ENCODE results near the gene CUEDC1.

The CUEDC1 gene

DNA sequence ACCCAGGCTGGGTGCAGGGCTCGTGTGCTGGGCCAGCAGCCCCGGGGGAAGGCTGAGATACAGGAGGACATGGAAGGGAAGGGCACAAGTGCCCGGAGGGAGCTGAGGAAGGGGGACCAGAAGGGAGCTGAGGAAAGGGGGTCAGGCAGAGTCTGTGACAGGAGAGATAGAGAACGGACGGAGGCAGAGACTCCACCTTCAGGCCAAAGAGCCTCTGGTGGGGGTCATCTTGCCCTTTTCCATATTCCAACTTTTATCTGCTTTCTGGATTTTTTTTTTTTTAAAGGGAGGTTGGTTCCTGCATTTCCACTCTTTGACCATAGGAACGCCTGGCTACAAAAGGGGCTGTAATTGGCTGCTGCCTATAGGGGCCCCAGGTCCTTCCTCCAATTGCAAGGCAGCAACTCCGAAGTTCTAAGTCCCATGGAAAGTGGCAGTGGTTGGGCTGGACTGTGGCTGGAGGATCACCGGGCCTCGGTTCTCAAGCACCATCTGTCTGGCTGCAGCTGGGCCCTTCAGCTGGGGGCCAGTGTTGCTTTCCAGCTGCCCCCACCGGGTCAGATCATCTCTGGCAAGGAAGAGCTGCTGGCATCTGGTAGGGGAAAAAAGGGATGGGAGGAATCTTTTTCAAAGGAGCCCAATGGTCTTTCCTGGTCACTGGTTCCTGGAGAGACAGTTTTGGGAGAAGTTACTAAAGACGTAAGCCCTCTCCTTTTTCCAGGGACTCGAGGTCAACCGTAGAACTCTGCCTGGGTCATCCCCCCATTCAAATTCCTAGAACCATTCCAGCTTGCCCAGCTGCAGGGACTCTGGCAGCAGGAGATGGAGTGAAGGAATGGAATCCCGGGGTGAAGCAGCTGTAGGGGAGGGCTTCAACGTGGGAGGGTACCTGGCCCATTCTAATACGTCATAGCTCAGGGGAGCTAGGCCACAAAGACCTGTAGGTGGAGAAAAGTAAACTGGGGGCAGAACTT is 92.2 kb downstream of the CUEDC1 start:
- TF ChIP-seq POLR2AphosphoS5 (IDR thresholded peaks at IDR 0.05; ENCODE audit: borderline replicate concordance, low read depth, low read length) (no peak), FOXP2 (optimal IDR thresholded peaks at IDR 0.05; ENCODE audit: control extremely low read depth, extremely low read length, insufficient read depth) (no peak), EZH2 (IDR thresholded peaks at IDR 0.05) (no peak)
- H3K36me3 ChIP-seq (ENCODE audit: insufficient read depth, low read length), result peaks cover 3% of the 10 kb centered on the region; the same call in 1 of the 2 replicates
- no peak for DNase-seq (ENCODE audit: low read depth, low spot score)

GRCh38 chr17:57861790-57862693 is 93.2 kb downstream of the CUEDC1 start:
- no peak for DNase-seq (ENCODE audit: low read depth, low spot score)
- no peak overlapping the region for H3K27ac ChIP-seq
- peaks cover 3% of the 10 kb centered on the region; the same call in 1 of the 2 replicates for H3K36me3 ChIP-seq (ENCODE audit: insufficient read depth, low read length)
- no peak overlapping the region for H3K9ac ChIP-seq (ENCODE audit: insufficient read length)
- no peaks in the 10 kb centered on the region for H3K9me3 ChIP-seq (ENCODE audit: low read depth, low read length)
- no peak overlapping the region for H3K4me3 ChIP-seq
- TF ChIP-seq FOXP2 (optimal IDR thresholded peaks at IDR 0.05; ENCODE audit: control extremely low read depth, extremely low read length, insufficient read depth), result no peak
- no peak for TF ChIP-seq EZH2 (IDR thresholded peaks at IDR 0.05)
- no peak for TF ChIP-seq POLR2AphosphoS5 (IDR thresholded peaks at IDR 0.05; ENCODE audit: borderline replicate concordance, low read depth, low read length)

More for the DNA sequence above, 92.2 kb downstream of the CUEDC1 start:
- no peaks in the 10 kb centered on the region for H3K9me3 ChIP-seq (ENCODE audit: low read depth, low read length)
- no peak overlapping the region for H3K9ac ChIP-seq (ENCODE audit: insufficient read length)
- H3K4me3 ChIP-seq, result no peak overlapping the region
- H3K27ac ChIP-seq, result no peak overlapping the region

- Histone ChIP-seq H3K27ac (no peak overlapping the region), H3K9me3 (ENCODE audit: low read depth, low read length) (no peaks in the 10 kb centered on the region), H3K4me3 (no peak overlapping the region), H3K36me3 (ENCODE audit: insufficient read depth, low read length) (peaks cover 2% of the 10 kb centered on the region; the same call in 1 of the 2 replicates), H3K9ac (ENCODE audit: insufficient read length) (no peak overlapping the region)
- no peak for TF ChIP-seq FOXP2 (optimal IDR thresholded peaks at IDR 0.05; ENCODE audit: control extremely low read depth, extremely low read length, insufficient read depth)
- no peak for TF ChIP-seq EZH2 (IDR thresholded peaks at IDR 0.05)
- TF ChIP-seq POLR2AphosphoS5 (IDR thresholded peaks at IDR 0.05; ENCODE audit: borderline replicate concordance, low read depth, low read length), result no peak
- no peak for DNase-seq (ENCODE audit: low read depth, low spot score)
Observed at GRCh38 chr17:57861000-57861789, 94.0 kb downstream of the CUEDC1 start.

GRCh38 chr17:57860414-57860999 is 94.7 kb downstream of the CUEDC1 start:
- Histone ChIP-seq H3K36me3 (ENCODE audit: insufficient read depth, low read length) (no peaks in the 10 kb centered on the region), H3K27ac (no peak overlapping the region), H3K9ac (ENCODE audit: insufficient read length) (no peak overlapping the region), H3K4me3 (no peak overlapping the region), H3K9me3 (ENCODE audit: low read depth, low read length) (no peaks in the 10 kb centered on the region)
- no peak for TF ChIP-seq FOXP2 (optimal IDR thresholded peaks at IDR 0.05; ENCODE audit: control extremely low read depth, extremely low read length, insufficient read depth)
- no peak for TF ChIP-seq EZH2 (IDR thresholded peaks at IDR 0.05)
- no peak for TF ChIP-seq POLR2AphosphoS5 (IDR thresholded peaks at IDR 0.05; ENCODE audit: borderline replicate concordance, low read depth, low read length)
- no peak for DNase-seq (ENCODE audit: low read depth, low spot score)

DNA sequence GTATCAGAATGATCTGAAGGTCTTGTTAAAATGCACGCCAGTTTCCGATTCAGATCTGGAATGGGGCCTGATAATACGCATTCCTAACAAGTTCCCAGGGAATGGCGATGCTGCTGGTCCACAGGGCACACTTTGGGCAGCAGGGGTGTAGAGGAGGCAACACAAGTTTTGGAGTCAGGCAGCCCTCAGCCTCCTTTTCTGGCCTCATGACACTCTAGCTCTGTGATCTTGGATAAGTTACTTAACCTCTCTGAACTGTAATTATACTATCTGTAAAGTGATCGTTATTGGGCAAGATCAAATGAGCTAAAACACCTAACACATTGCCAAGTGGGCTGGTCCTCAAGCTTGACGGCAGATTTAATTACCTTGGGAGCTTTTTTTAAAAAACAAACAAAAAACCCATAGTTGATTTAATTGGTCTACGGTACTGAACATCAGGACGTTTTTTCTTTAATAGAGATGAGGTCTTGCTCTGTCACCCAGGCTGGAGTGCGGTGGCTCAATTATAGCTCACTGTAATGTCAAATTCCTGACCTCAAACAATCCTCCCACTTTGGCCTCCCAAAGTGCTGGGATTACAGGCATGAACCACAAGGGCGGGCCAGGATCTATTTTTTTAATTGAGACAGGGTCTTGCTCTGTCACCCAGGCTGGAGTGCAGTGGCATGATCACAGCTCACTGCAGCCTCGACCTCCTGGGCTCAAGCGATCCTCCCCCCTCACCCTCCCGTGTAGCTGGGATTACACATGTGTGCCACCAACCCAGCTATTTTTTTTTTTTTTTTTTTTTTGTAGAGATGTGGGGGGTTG is 95.4 kb downstream of the CUEDC1 start:
- no peak for DNase-seq (ENCODE audit: low read depth, low spot score)
- Histone ChIP-seq H3K4me3 (no peak overlapping the region), H3K9ac (ENCODE audit: insufficient read length) (no peak overlapping the region), H3K36me3 (ENCODE audit: insufficient read depth, low read length) (no peaks in the 10 kb centered on the region), H3K9me3 (ENCODE audit: low read depth, low read length) (no peaks in the 10 kb centered on the region), H3K27ac (no peak overlapping the region)
- no peak for TF ChIP-seq POLR2AphosphoS5 (IDR thresholded peaks at IDR 0.05; ENCODE audit: borderline replicate concordance, low read depth, low read length)
- TF ChIP-seq FOXP2 (optimal IDR thresholded peaks at IDR 0.05; ENCODE audit: control extremely low read depth, extremely low read length, insufficient read depth), result no peak
- TF ChIP-seq EZH2 (IDR thresholded peaks at IDR 0.05), result no peak

- no peak overlapping the region for H3K4me3 ChIP-seq
- H3K27ac ChIP-seq, result no peak overlapping the region
- no peak overlapping the region for H3K9ac ChIP-seq (ENCODE audit: insufficient read length)
- H3K9me3 ChIP-seq (ENCODE audit: low read depth, low read length), result no peaks in the 10 kb centered on the region
- TF ChIP-seq EZH2 (IDR thresholded peaks at IDR 0.05), result no peak
- no peak for DNase-seq (ENCODE audit: low read depth, low spot score)
- H3K36me3 ChIP-seq (ENCODE audit: insufficient read depth, low read length), result no peaks in the 10 kb centered on the region
Observed at GRCh38 chr17:57858838-57859237, 96.4 kb downstream of the CUEDC1 start.
